OCI-LY3 (cell line): ENCODE data around the gene BORCS6.

Experiments
- CTCF ChIP-seq: fragments of 200-600, 300-600 bp; sonication (generic); IDR thresholded peaks from 2 replicates; pipeline ENCODE4 v1.5.1; 2014; ENCODE audit warnings: antibody characterized with exemption, low read length, low read depth
- EZH2phosphoT487 ChIP-seq: fragments of 200-600 bp; shearing (Covaris generic); IDR thresholded peaks from 2 replicates; pipeline ENCODE4 v1.6.1; 2018; ENCODE audit warnings: antibody characterized with exemption, mixed run types, low read depth

GRCh38 chr17:8162997-8163977, 26.7 kb downstream of the BORCS6 start:
- TF ChIP-seq CTCF = no peak
- TF ChIP-seq EZH2phosphoT487 = no peak
